A549 (cell line): Measurements from ENCODE around the gene C14orf119.

ENCODE experiments used
- POLR2A ChIP-seq: IDR thresholded peaks from 2 replicates; pipeline ENCODE4 v1.6.1; 2012; ENCODE audit warnings: mild to moderate bottlenecking, low read length
- TF ChIP-seq, protein P1 (sequence below): fragments of >200 bp; sonication (Bioruptor Twin); formaldehyde crosslinking; IDR thresholded peaks from 3 replicates; pipeline ENCODE4 v1.5.1; 2016
- TF ChIP-seq, protein P2 (sequence below): fragments of 150-350 bp; IDR thresholded peaks from 2 replicates; pipeline ENCODE4 v1.6.1; 2014; ENCODE audit warnings: low read depth, mild to moderate bottlenecking, low read length

DNA sequence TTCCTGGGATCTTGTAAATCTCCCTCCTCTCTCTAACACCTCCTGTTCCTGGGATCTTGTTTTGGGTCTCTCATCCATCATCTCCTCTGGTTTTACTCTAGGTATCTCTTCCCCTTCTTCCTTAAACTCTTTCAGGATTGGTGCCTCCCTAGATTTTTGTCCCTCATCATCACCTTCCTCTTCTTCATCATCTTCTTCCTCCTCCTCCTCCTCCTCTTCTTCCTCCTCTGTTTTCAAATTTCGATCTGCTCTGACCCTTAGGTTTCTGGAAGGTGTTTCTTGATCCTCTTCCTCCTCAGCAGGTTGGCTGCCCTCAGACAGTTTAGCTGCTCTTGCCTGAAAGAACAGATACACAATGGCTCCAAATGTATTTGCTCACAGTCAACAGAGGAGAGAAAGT lies 14.8 kb upstream of the C14orf119 start:
- TF ChIP-seq, protein P1, sequence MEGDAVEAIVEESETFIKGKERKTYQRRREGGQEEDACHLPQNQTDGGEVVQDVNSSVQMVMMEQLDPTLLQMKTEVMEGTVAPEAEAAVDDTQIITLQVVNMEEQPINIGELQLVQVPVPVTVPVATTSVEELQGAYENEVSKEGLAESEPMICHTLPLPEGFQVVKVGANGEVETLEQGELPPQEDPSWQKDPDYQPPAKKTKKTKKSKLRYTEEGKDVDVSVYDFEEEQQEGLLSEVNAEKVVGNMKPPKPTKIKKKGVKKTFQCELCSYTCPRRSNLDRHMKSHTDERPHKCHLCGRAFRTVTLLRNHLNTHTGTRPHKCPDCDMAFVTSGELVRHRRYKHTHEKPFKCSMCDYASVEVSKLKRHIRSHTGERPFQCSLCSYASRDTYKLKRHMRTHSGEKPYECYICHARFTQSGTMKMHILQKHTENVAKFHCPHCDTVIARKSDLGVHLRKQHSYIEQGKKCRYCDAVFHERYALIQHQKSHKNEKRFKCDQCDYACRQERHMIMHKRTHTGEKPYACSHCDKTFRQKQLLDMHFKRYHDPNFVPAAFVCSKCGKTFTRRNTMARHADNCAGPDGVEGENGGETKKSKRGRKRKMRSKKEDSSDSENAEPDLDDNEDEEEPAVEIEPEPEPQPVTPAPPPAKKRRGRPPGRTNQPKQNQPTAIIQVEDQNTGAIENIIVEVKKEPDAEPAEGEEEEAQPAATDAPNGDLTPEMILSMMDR, result no peak
- TF ChIP-seq, protein P2, sequence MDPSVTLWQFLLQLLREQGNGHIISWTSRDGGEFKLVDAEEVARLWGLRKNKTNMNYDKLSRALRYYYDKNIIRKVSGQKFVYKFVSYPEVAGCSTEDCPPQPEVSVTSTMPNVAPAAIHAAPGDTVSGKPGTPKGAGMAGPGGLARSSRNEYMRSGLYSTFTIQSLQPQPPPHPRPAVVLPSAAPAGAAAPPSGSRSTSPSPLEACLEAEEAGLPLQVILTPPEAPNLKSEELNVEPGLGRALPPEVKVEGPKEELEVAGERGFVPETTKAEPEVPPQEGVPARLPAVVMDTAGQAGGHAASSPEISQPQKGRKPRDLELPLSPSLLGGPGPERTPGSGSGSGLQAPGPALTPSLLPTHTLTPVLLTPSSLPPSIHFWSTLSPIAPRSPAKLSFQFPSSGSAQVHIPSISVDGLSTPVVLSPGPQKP, result no peak
- TF ChIP-seq POLR2A, result no peak
